Ecto neural progenitor cell (in vitro differentiated cells): ENCODE measurements around the gene KCNQ1.
A peak's percentile ranks its signal among the peaks of the same experiment; 100 is the strongest.

Experiments used
- DNase-seq: peaks from one replicate; pipeline ENCODE4 v3.0.0-alpha.2; 2018; ENCODE audit warnings: low spot score

KCNQ1 gene

DNA sequence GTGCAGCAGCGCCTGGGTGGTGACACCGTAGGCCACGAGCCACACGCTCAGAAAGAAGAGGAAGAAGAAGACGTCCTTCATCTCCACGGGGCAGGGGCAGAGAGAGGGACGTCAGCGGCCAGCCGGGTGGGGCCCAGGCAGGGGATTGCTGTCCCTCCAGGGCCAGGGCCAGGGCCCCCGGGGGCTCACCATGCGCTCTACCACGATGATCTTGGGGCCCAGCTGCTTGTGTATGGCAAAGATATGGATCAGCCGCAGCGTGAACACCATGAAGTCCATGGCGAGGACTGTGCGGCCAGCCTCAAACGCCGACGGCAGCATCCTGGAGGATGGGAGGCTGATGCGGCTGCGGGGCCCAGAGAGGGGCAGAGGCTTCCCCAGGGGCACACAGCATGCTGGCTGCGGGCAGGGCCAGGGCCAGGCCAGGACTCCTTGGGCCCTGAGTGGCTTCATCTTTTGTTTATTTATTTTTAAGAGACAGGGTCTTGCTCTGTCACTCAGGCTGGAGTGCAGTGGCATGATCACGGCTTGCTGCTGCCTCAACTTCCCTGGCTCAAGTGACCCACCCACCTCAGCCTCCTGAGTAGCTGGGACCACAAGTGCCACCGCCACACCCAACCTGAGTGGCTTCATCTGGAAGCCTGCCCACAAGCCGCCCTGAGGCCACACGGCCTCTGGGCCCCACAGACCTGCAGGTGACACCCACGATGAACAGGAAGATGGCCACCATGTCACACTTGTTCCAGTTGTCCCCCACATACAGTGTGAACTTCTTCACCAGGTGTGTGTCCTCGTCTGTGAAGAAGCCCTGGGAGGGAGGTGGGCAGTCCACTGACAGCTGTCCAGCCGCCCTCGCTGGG lies 33.1 kb upstream of the KCNQ1 start:
- DNase-seq = no peak

- DNase-seq = no peak
Observed at GRCh38 chr11:2412323-2412722, 32.5 kb upstream of the KCNQ1 start.

GRCh38 chr11:2413742-2414579 lies 30.8 kb upstream of the KCNQ1 start:
- no peak for DNase-seq

GRCh38 chr11:2414616-2415015 lies 30.2 kb upstream of the KCNQ1 start:
- DNase-seq = no peak

DNA sequence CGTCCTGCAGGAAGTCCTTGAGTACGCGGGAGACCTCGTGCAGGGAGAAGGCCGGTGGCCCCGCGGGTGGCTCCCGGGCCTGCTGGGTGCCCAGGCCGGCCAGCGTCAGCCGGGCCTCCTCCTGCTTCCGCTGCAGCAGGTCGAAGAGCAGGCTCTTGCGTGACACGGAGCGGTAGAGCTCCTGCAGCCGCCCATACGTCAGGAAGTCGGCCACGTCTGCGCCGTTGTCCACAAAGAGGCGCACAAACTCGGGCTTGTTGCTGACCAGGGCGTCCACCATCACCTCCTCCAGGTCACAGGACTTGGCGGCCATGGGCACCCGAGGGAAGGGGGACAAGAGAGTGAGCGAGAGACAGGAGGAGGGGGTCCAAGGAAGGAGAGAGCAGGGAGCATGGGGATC lies 29.6 kb upstream of the KCNQ1 start:
- no peak for DNase-seq

GRCh38 chr11:2415601-2416380 lies 29.0 kb upstream of the KCNQ1 start:
- no peak for DNase-seq

- DNase-seq = no peak
Observed at GRCh38 chr11:2416765-2417164, 28.0 kb upstream of the KCNQ1 start.

DNA sequence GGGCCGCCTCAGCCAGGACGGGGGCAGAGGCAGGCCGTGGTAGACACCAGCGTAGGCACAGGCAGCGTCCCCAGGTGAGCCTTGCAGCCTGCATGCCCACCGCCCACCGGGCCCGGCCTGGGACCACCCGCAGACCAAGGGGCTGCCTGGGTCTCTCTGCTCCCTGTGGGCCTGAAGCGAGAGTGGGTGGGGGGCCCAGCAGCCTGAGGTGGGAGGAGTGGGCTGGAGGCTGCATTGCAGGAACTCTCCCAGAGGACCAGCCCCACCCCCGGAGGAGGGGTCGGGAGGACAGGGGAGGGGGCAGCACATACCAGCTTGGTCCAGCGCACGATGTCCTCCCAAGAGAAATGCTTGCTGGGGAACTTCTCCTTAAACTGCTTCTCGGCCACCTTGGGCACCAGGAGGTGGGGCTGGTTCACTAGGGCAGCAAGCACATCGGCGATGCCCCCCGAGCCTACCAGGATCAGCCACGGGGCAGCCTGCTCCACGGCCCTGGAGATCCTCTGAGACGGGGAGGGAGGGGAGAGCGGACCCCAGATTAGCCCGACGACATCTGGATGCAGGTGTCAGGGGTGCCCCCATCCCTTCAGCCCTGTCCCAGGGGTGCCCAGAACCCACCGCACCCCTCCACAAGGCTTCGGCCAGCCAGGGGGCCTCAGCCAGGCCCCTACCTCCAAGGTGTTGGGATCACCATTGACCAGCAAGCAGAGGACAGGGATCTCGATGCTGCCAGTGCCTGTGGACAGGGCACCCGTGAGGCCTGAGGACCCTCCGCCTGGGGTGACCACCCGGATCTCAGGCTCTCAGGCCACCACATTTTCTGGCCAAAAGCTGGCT lies 26.7 kb upstream of the KCNQ1 start:
- no peak for DNase-seq

- DNase-seq = no peak
Observed at GRCh38 chr11:2418693-2419360, 26.0 kb upstream of the KCNQ1 start.

DNA sequence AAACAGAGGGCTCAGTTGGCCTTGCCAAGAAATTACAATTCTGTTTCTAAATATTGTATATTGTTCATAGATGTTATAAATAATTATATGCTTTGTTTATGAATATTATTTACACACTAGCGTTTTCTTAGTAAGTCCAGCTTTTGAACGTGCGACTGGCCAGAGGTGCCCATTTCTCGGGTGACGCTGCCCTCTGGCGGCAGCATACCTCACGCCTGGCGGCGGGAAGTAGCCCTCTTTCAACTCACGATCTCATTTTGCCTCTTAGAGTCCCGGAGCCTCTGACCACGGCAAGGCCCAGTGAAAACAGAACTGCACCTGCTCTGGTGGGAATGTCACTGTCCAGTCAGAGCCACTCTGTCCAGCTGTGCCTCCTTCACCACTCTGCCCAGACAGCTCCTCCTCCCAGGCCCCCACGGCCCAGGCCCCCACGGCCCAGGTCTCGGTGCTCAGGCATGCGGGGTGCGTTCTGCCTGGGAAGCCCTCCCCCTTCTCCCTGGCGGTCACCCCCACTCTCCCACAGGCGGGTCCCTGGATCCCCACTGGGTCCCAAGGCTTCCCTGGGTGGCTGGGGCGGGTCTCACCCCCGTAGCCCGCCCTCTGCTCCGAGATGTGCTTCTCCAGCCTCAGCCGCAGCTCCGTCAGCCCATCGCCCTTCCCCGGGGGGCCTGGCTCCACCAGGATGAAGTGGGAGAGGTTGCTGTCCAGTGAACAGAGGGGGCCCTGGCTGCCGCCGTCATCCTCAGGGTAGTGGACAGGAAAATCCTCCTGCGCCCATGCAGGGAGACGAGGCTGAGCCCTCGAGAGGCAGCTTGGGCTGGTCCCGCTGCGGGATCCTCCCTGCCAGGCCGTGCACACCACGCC lies 24.9 kb upstream of the KCNQ1 start:
- DNase-seq = peak; percentile 85

GRCh38 chr11:2420502-2421225 lies 24.1 kb upstream of the KCNQ1 start:
- peak; percentile 87 for DNase-seq

DNA sequence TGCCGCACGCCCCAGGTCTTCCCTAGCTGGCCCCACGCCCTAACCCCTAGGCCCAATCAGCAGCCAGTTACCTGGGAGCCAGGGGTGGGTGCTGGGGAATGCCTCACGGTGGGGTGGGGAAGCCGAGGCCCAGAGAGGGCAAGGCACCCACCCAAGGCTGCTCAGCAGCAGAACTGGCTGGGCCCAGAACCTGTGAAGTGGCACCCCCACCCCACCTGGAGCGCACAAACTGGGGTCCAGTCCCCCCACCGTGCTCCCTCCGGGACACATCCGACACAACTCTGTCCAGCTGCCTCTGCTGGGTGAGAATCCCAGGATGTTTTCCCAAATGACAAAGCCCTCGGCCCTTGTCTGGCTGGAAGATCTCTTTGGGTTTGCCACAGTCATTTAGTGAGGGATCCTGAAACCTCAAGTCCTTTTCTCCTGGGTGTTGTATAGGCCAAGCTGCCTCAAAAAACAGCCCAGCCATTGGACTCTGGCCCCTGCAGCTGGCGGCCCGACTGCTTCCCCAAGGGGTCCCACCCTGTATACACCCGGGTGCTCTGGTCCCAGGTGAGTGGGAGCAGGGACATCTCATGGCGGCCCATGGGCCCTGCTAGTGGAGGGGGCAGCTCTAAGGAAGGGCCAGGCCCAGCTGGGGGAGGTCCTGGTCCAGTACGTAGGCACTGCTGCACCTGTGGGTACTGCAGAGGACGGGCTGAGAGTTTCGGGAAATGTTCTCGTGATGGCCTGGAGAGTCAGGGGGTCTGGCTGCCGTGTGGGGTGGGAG lies 23.4 kb upstream of the KCNQ1 start:
- DNase-seq = no peak

GRCh38 chr11:2421996-2422395 lies 22.8 kb upstream of the KCNQ1 start:
- DNase-seq = no peak

DNA sequence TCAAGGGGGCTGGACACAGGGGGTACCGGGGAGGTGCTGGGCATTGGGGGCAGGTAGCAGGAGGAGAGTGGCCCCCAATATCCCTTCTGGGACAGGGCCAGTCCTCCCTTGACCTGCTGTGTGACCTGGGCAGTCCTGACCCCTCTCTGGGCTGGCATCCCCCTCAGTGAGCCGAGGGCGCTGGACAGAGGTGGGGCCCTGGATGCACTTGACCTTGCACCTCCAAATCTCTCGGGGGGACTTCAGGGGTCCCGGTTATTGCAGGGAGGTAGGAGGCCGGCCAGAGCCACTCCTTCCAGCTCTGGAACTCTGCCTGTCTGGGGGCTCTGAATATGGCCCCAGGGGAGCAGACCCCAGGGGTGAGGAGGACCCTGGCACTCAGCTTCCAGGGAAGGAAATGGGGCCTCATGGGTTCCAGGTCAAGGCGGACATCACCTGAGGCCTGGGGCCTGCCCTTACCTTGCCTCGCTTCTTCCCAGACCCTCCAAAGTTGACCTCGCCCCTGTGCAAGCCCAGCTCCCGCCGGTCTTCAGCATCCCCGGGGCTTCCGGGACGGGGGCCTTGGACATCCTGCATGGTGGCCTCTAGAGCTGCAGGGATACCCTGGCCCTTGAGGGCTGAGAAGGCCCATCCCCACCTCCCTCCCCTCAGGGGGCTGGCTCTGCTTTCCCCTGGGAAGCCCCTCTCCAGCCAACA lies 22.2 kb upstream of the KCNQ1 start:
- no peak for DNase-seq

- no peak for DNase-seq
Observed at GRCh38 chr11:2423157-2424025, 21.4 kb upstream of the KCNQ1 start.

- no peak for DNase-seq
Observed at GRCh38 chr11:2424811-2425495, 19.9 kb upstream of the KCNQ1 start.
